Aorta (tissue), 5 donors: ENCODE results near the gene LRRIQ3. TPM values are rescaled to one million over a fixed set of nuclear protein-coding genes. Genes with fewer than 3 reads are reported as not detected.

Source experiments
- ATAC-seq: fragments of 200-7000 bp; cut with Tn5 transposase; one replicate; pipeline ENCODE4 v1.9.1; 2022; ENCODE audit warnings: moderate library complexity; ENCODE audit not compliant: low FRiP score
- DNase-seq, 2 donors: peaks; one replicate each; pipeline ENCODE4 v3.0.0-alpha.2; 2020
- H3K27ac ChIP-seq, 2 donors: one replicate each; pipeline ENCODE4 v1.5.1; 2013; ENCODE audit warnings: low read length in 2 of 2, mild to moderate bottlenecking in 2 of 2, moderate library complexity in 2 of 2, control low read depth in 1 of 2, inconsistent platforms in 1 of 2, low read depth in 1 of 2
- H3K27me3 ChIP-seq, 2 donors: one replicate each; pipeline ENCODE4 v1.6.1; 2013; ENCODE audit warnings: control low read depth in 1 of 2, low read length in 1 of 2, mild to moderate bottlenecking in 1 of 2, moderate library complexity in 1 of 2; ENCODE audit not compliant: insufficient read depth in 2 of 2, control insufficient read depth in 1 of 2
- H3K36me3 ChIP-seq, 2 donors: one replicate each; pipeline ENCODE4 v1.6.1; 2013; ENCODE audit warnings: control low read depth in 1 of 2, low read length in 1 of 2, mild to moderate bottlenecking in 1 of 2; ENCODE audit not compliant: insufficient read depth in 2 of 2, control insufficient read depth in 1 of 2
- H3K4me1 ChIP-seq, 2 donors: one replicate each; pipeline ENCODE4 v1.6.1; 2013; ENCODE audit warnings: low read length in 2 of 2, control low read depth in 1 of 2, mild to moderate bottlenecking in 1 of 2, moderate library complexity in 1 of 2; ENCODE audit not compliant: insufficient read depth in 2 of 2, control insufficient read depth in 1 of 2
- H3K4me3 ChIP-seq, 2 donors: one replicate each; pipeline ENCODE4 v1.5.1; 2013; ENCODE audit warnings: low read length in 2 of 2, control low read depth in 1 of 2, mild to moderate bottlenecking in 1 of 2
- H3K9me3 ChIP-seq: one replicate; pipeline ENCODE4 v1.6.1; 2013; ENCODE audit warnings: mild to moderate bottlenecking, low read length; ENCODE audit not compliant: control insufficient read depth
- WGBS, 2 donors: extraction: QIAGEN DNeasy Blood & Tissue Kit; methylation state at CpG; one replicate each; pipeline ENCODE4 v1.1.7; 2013; 5-methylcytosine and 5-hydroxymethylcytosine counted together
- intact Hi-C, 2 donors: fragments of 100-400 bp; cut with DNase I; formaldehyde crosslinking; loops; one replicate each; pipeline versions ENCODE4 v1.14.2 to v1.15.0; 2022
- long read RNA-seq, 2 donors: library from polyadenylated mRNA; unstranded; transcript quantifications; one replicate each; pipeline ENCODE4 v2.0.0, GENCODE V29; 2020 to 2021
- polyA plus RNA-seq, 2 donors: library from polyadenylated mRNA; stranded (reverse); fragments of 200-250 nt; gene quantifications; one replicate each; pipeline ENCODE4 v1.2.3, GENCODE V29; 2013
- total RNA-seq, 2 donors: library from RNA; stranded (reverse); fragmentation: NEBNext Ultra II Directional; extraction: Animal tissue kit (Norgen Biotek cat#: 25700); gene quantifications; one replicate each; pipeline ENCODE4 v1.2.1, GENCODE V29; 2021
- donor health status: healthy with polysubstance abuse.
- donor health status: Bipolar disorder and iron deficiency.
- donor health status: DM: no; HTN: no; CAD: no.
- donor health status: DM: no; HTN: no; CAD: no.
- donor health status: DM: yes; HTN: yes; CAD: no.

Gene LRRIQ3
- total RNA-seq (under 1 TPM; 0.36 to 0.81 TPM), polyA plus RNA-seq (under 1 TPM; 0.50 to 0.59 TPM)
- long read RNA-seq, donor 1, partial matches to known transcripts, result 1 of 1 reads
- long read RNA-seq, donor 1, other reads (novel, unspliced or antisense), result 0 of 1 reads
- long read RNA-seq, donor 2, result 0 reads

DNA sequence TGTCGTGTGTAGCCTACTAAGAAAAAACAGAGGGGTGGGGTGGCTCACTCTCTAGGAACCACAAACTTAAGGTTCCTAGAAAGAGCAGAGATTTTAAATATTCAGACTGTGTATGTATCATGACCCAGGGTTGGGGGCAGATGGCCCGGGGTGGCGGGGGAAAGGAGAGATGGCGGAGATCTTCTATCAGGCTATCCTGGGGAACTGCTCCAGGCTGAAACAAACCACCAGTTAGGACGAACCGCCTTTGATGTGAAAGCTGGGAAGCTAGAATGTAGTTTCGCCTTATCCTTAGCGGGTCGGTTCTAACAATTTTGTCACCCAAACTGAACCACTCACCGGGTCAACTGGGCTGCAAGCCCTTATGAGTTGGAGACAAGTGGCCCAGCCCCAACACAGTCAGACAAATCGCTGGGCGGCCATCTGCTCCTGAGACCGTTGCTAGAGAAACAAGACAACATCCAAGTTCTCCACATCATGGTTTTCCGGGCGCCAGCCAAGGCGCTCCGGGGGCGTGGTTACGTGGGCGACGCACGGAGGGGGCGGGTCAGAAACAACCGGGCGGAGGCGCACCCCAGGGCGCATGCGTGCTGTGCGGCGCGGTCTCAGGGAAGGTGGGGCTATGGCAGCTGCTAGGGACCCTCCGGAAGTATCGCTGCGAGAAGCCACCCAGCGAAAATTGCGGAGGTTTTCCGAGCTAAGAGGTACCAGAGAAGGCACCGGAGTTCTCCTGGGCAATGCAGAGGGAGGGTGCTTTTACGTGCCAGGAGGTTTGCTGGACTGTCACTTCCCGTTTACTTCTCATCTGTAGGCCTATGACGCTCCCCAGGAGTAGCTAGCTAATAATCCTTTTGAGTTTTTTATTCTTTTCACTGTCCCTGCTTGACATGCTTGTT, at the start of gene LRRIQ3, which contains the start of gene FPGT:
Gene LRRIQ3, minus strand, starts transcription at position 520 of the 896 bp plus-strand sequence. CDS start 14,492 bp downstream, outside the sequence.
Gene FPGT, plus strand, starts transcription at position 586 of the 896 bp plus-strand sequence. Its CDS starts 37 bp downstream, at position 623.
- WGBS, 2 donors, result 1 to 2% methylated on average over 41 of the region's 41 CpGs
- H3K4me3 ChIP-seq, result peak within 1 kb of the TSS; percentile 78 to 91
- no peaks in the 10 kb centered on the region for H3K36me3 ChIP-seq
- peaks cover 0 to 2% of the 10 kb centered on the region in 2 donors for H3K4me1 ChIP-seq
- no peaks in the 10 kb centered on the region for H3K27me3 ChIP-seq
- peak within 1 kb of the TSS in 1 of 2 donors; percentile 11 for H3K27ac ChIP-seq
- H3K9me3 ChIP-seq, result no peaks in the 10 kb centered on the region
- intact Hi-C loops, result loop anchor here in 1 of 2 donors (5.0 to 10.0 kb wide), 2 partner anchors 269 to 537 kb away; partner anchors contain the start of genes CRYZ and TYW3
- DNase-seq (peak; percentile 97 to 99), ATAC-seq (peak; percentile 100)

- no peak for ATAC-seq
- intact Hi-C loops, result no loop called here
- no peaks in the 10 kb centered on the region for H3K27me3 ChIP-seq
- DNase-seq, result no peak
- no peaks in the 10 kb centered on the region for H3K36me3 ChIP-seq
- H3K27ac ChIP-seq, result no peak overlapping the region
- H3K4me3 ChIP-seq, result no peak overlapping the region
- 70 to 83% methylated on average over 2 of the region's 2 CpGs for WGBS, 2 donors
- no peaks in the 10 kb centered on the region for H3K9me3 ChIP-seq
- no peaks in the 10 kb centered on the region for H3K4me1 ChIP-seq
Measured at GRCh38 chr1:74246315-74246714, 48.3 kb upstream of the LRRIQ3 start.

GRCh38 chr1:74245168-74245772, 47.3 kb upstream of the LRRIQ3 start:
- DNase-seq (no peak), ATAC-seq (no peak)
- no peak overlapping the region for H3K27ac ChIP-seq
- no peaks in the 10 kb centered on the region for H3K4me1 ChIP-seq
- no peaks in the 10 kb centered on the region for H3K9me3 ChIP-seq
- intact Hi-C loops, result no loop called here
- H3K4me3 ChIP-seq, result no peak overlapping the region
- no peaks in the 10 kb centered on the region for H3K27me3 ChIP-seq
- no peaks in the 10 kb centered on the region for H3K36me3 ChIP-seq
- 2 to 9% methylated on average over 2 of the region's 2 CpGs for WGBS, 2 donors

DNA sequence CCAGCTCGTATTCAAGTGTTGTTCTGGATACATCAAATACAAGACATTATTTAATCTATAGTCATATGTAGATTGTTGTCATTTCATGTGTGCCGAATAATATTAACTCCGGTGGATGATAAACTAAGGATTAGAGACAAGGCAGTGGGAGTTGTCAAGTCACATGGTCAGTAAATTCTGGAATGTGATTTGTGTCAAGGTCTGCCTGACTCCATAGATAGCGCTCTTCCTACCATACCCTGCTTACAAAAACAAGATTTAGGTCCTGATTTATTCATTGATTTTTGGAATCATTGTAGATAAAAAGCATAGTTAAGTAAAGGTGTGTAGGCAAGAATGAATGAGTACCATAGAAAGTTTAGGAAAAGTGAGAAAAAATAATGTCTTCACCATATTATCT, 39.8 kb upstream of the LRRIQ3 start:
- DNase-seq, result no peak
- no peaks in the 10 kb centered on the region for H3K4me1 ChIP-seq
- no peak overlapping the region for H3K27ac ChIP-seq
- intact Hi-C loops, result no loop called here
- no peaks in the 10 kb centered on the region for H3K9me3 ChIP-seq
- H3K4me3 ChIP-seq, result no peak overlapping the region
- WGBS, 2 donors, result 89% methylated on average over 4 of the region's 4 CpGs
- no peaks in the 10 kb centered on the region for H3K36me3 ChIP-seq
- no peaks in the 10 kb centered on the region for H3K27me3 ChIP-seq
- no peak for ATAC-seq

DNA sequence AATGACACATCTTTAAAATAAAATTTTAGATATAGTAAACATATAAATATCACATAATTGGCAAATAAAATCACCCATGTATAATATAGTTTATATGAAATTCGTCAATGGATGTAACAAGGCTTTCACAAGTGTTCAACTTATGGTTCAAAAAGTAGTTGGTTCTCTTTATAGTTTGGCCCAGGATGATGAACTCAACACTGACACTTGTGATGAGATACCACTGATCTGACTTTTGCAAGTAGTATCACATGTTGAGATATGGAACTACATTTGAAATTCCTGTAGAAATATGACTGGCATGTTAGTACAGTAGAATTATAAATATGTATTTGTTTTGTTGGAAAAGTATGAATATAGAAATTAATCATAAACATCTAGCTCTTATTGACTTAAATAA, 39.1 kb upstream of the LRRIQ3 start:
- no peak for DNase-seq
- ATAC-seq, result no peak
- Histone ChIP-seq H3K4me1 (no peaks in the 10 kb centered on the region), H3K36me3 (no peaks in the 10 kb centered on the region), H3K27ac (no peak overlapping the region), H3K9me3 (no peaks in the 10 kb centered on the region), H3K4me3 (no peak overlapping the region), H3K27me3 (no peaks in the 10 kb centered on the region)
- WGBS, 2 donors, result 78 to 90% methylated on average over 1 of the region's 1 CpG
- intact Hi-C loops, result no loop called here

DNA sequence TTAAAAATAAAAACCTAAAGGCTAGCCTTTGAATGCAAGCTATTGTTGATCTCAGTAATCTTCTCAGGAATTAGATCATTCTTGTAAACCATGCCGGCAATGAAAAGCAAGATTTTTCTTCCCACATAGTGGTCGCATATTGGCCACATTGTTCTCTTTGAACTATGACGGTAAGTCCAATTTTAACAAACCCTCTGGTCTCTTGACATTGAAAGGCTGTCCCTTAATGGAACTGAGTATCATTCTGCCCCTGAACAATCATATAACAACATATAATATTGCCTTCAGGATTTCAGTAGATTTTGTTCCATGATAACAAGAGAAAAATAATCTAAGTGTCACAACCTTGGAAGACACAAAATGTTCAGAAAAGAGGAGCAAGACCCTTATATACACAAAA, 38.5 kb upstream of the LRRIQ3 start:
- WGBS, 2 donors, result 84 to 89% methylated on average over 3 of the region's 3 CpGs
- Histone ChIP-seq H3K36me3 (no peaks in the 10 kb centered on the region), H3K9me3 (no peaks in the 10 kb centered on the region), H3K4me3 (no peak overlapping the region), H3K4me1 (no peaks in the 10 kb centered on the region), H3K27me3 (no peaks in the 10 kb centered on the region), H3K27ac (no peak overlapping the region)
- no peak for ATAC-seq
- intact Hi-C loops, result no loop called here
- DNase-seq, result no peak

- H3K4me1 ChIP-seq, result no peaks in the 10 kb centered on the region
- DNase-seq (no peak), ATAC-seq (no peak)
- H3K27me3 ChIP-seq, result no peaks in the 10 kb centered on the region
- no peak within 1 kb of the TSS for H3K4me3 ChIP-seq
- H3K36me3 ChIP-seq, result no peaks in the 10 kb centered on the region
- H3K9me3 ChIP-seq, result no peaks in the 10 kb centered on the region
- 9 to 21% methylated on average over 2 of the region's 2 CpGs for WGBS, 2 donors
- intact Hi-C loops, result no loop called here
- no peak within 1 kb of the TSS for H3K27ac ChIP-seq
Measured at GRCh38 chr1:74235153-74235552, 37.2 kb upstream of the LRRIQ3 start, which contains the start of gene TNNI3K. TNNI3K (plus strand) TSS chr1:74235387; CDS start chr1:74235452, 65 bp downstream.

GRCh38 chr1:74223453-74223852, 25.5 kb upstream of the LRRIQ3 start:
- DNase-seq (no peak), ATAC-seq (no peak)
- Histone ChIP-seq H3K9me3 (peaks cover 6% of the 10 kb centered on the region), H3K4me1 (no peaks in the 10 kb centered on the region), H3K36me3 (peaks cover 0 to 2% of the 10 kb centered on the region in 2 donors), H3K27ac (no peak overlapping the region), H3K4me3 (no peak overlapping the region), H3K27me3 (no peaks in the 10 kb centered on the region)
- intact Hi-C loops, result no loop called here
- 70 to 78% methylated on average over 3 of the region's 3 CpGs for WGBS, 2 donors
